HepG2 (cell line): ENCODE results near the gene IL10.

Source experiments
- ARNT ChIP-seq: fragments of 450-650 bp; IDR thresholded peaks from 2 replicates; pipeline ENCODE4 v1.6.1; 2017
- EP300 ChIP-seq, 3 experiments: sonication (generic) in 1 of 3; formaldehyde crosslinking in 1 of 3; IDR thresholded peaks; 2 replicates each; pipeline versions ENCODE4 v1.5.1 to v1.6.1; 2011 to 2020; ENCODE audit warnings: low read depth in 2 of 3, low read length in 2 of 3, borderline replicate concordance in 1 of 3, improper control_type of control experiment in 1 of 3, mild to moderate bottlenecking in 1 of 3, missing genetic modification reagents in 1 of 3, moderate library complexity in 1 of 3
- EZH2 ChIP-seq: conservative IDR thresholded peaks from 2 replicates; pipeline ENCODE4 v1.6.1; 2012; ENCODE audit warnings: mild to moderate bottlenecking, low read depth, low read length, moderate library complexity
- MXD4 ChIP-seq: IDR thresholded peaks from 2 replicates; pipeline ENCODE4 v1.6.1; 2016; ENCODE audit warnings: mild to moderate bottlenecking, missing biosample characterization, missing genetic modification reagents
- NFE2L1 ChIP-seq: sonication (generic); formaldehyde crosslinking; IDR thresholded peaks from 2 replicates; pipeline ENCODE4 v1.4.0; 2020; ENCODE audit warnings: missing genetic modification reagents, mild to moderate bottlenecking, borderline replicate concordance
- POLR2A ChIP-seq, 2 experiments: IDR thresholded peaks; 2 replicates each; pipeline ENCODE4 v1.6.1; 2011; ENCODE audit warnings: low read depth in 2 of 2, low read length in 2 of 2, mild to moderate bottlenecking in 1 of 2, moderate library complexity in 1 of 2; ENCODE audit not compliant: insufficient read depth in 1 of 2
- PREB ChIP-seq: sonication (generic); formaldehyde crosslinking; IDR thresholded peaks from 2 replicates; pipeline ENCODE4 v1.4.0; 2020; ENCODE audit warnings: missing genetic modification reagents
- PTBP1 ChIP-seq: fragments of 200-400 bp; formaldehyde crosslinking; IDR thresholded peaks from 2 replicates; pipeline ENCODE4 v1.6.1; 2018; ENCODE audit warnings: low read length, low read depth; ENCODE audit not compliant: poor library complexity, severe bottlenecking
- RXRB ChIP-seq: IDR thresholded peaks from 2 replicates; pipeline ENCODE4 v1.6.1; 2016; ENCODE audit warnings: borderline replicate concordance, missing genetic modification reagents, missing compliant biosample characterization
- SP1 ChIP-seq, 2 experiments: fragments of 450-650 bp in 1 of 2; sonication (generic) in 1 of 2; formaldehyde crosslinking in 1 of 2; IDR thresholded peaks; 2 replicates each; pipeline versions ENCODE4 v1.4.0 to v1.6.1; 2016 to 2020; ENCODE audit warnings: missing genetic modification reagents in 1 of 2
- TBL1XR1 ChIP-seq: fragments of 150-350 bp; IDR thresholded peaks from 2 replicates; pipeline ENCODE4 v1.6.1; 2014; ENCODE audit warnings: borderline replicate concordance, low read length; ENCODE audit not compliant: partially characterized antibody
- ZFP82 ChIP-seq: sonication (generic); formaldehyde crosslinking; IDR thresholded peaks from 2 replicates; pipeline ENCODE4 v1.5.1; 2020; ENCODE audit warnings: mild to moderate bottlenecking, missing genetic modification reagents, borderline replicate concordance
- ZNF253 ChIP-seq: sonication (generic); formaldehyde crosslinking; IDR thresholded peaks from 2 replicates; pipeline ENCODE4 v1.8.0; 2022; ENCODE audit warnings: mild to moderate bottlenecking, missing genetic modification reagents, borderline replicate concordance
- ZNF281 ChIP-seq: sonication (generic); formaldehyde crosslinking; IDR thresholded peaks from 2 replicates; pipeline ENCODE4 v1.4.0; 2020; ENCODE audit warnings: missing genetic modification reagents, borderline replicate concordance

- TF ChIP-seq TBL1XR1 (no peak), POLR2A (IDR thresholded peaks at IDR 0.05; ENCODE audit: insufficient read depth in 1 of 2, low read depth in 2 of 2, low read length in 2 of 2) (no peak), PREB (CRISPR knock-in tag) (no peak), EP300 (IDR thresholded peaks at IDR 0.05; ENCODE audit: low read depth in 2 of 2, low read length in 2 of 2) (no peak), EP300 (CRISPR knock-in tag; IDR thresholded peaks at IDR 0.05; ENCODE audit: borderline replicate concordance) (no peak), SP1 (IDR thresholded peaks at IDR 0.05) (no peak), SP1 (CRISPR knock-in tag; IDR thresholded peaks at IDR 0.05) (no peak), ARNT (no peak), EZH2 (no peak), MXD4 (CRISPR knock-in tag) (no peak), NFE2L1 (CRISPR knock-in tag) (no peak), ZFP82 (CRISPR knock-in tag) (no peak), RXRB (CRISPR knock-in tag) (no peak), ZNF281 (CRISPR knock-in tag) (no peak), PTBP1 (no peak), ZNF253 (CRISPR knock-in tag) (no peak)
Measured at GRCh38 chr1:206757524-206758266, 14.6 kb downstream of the IL10 start.
